Myocyte (in vitro differentiated cells): ENCODE results near the gene STMN1. TPM values are rescaled to one million over a fixed set of nuclear protein-coding genes. Genes with fewer than 3 reads are reported as not detected.

Source experiments
- microRNA-seq: library from miRNA; unstranded; fragments of <30 nt; microRNA quantifications from one replicate; pipeline ENCODE4, GENCODE V29; 2016
- total RNA-seq: library from RNA; depleted of rRNA; stranded (reverse); fragments of >200 nt; gene quantifications from 2 replicates; pipeline ENCODE4 v1.2.3, GENCODE V29; 2014

Gene STMN1
- total RNA-seq, 1 donor from 2014 or later, result 138 TPM

Small RNA genes within 50 kb of the gene (microRNA-seq; reads per million reads assigned to microRNA genes)
- not detected for gene MIR3917

Other genes with a start within 250 kb of the STMN1 start
- gene SELENON, start 106.2 kb downstream of the STMN1 start, total RNA-seq, result 18.7 and 19.1 TPM in 2 replicates
- 81.2 and 81.6 TPM in 2 replicates for gene MTFR1L, start 86.5 kb downstream of the STMN1 start, total RNA-seq
- 0.70 and 2.3 TPM in 2 replicates for gene AUNIP, start 47.0 kb downstream of the STMN1 start, total RNA-seq
- gene PAQR7, start 30.7 kb downstream of the STMN1 start, total RNA-seq, result 6.3 and 9.8 TPM in 2 replicates
- 18.0 and 45.2 TPM in 2 replicates for gene PAFAH2, start 91.6 kb upstream of the STMN1 start, total RNA-seq
- 12.8 and 20.1 TPM in 2 replicates for gene EXTL1, start 115.4 kb upstream of the STMN1 start, total RNA-seq
- 0.10 and 0.21 TPM in 2 replicates for gene SLC30A2, start 139.7 kb upstream of the STMN1 start, total RNA-seq
- 18.6 and 26.2 TPM in 2 replicates for gene TRIM63, start 161.2 kb upstream of the STMN1 start, total RNA-seq
- 5.1 and 5.9 TPM in 2 replicates for gene PDIK1L, start 205.4 kb upstream of the STMN1 start, total RNA-seq